HG03108 (cell line): ENCODE data around the gene SYNGR1.

Source experiments
- ATAC-seq: cut with Tn5 transposase; IDR thresholded peaks from one replicate; pipeline ENCODE4 v1.9.1; 2021; ENCODE audit warnings: moderate library complexity; ENCODE audit not compliant: unreplicated experiment

Gene SYNGR1, protein sequence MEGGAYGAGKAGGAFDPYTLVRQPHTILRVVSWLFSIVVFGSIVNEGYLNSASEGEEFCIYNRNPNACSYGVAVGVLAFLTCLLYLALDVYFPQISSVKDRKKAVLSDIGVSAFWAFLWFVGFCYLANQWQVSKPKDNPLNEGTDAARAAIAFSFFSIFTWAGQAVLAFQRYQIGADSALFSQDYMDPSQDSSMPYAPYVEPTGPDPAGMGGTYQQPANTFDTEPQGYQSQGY

DNA sequence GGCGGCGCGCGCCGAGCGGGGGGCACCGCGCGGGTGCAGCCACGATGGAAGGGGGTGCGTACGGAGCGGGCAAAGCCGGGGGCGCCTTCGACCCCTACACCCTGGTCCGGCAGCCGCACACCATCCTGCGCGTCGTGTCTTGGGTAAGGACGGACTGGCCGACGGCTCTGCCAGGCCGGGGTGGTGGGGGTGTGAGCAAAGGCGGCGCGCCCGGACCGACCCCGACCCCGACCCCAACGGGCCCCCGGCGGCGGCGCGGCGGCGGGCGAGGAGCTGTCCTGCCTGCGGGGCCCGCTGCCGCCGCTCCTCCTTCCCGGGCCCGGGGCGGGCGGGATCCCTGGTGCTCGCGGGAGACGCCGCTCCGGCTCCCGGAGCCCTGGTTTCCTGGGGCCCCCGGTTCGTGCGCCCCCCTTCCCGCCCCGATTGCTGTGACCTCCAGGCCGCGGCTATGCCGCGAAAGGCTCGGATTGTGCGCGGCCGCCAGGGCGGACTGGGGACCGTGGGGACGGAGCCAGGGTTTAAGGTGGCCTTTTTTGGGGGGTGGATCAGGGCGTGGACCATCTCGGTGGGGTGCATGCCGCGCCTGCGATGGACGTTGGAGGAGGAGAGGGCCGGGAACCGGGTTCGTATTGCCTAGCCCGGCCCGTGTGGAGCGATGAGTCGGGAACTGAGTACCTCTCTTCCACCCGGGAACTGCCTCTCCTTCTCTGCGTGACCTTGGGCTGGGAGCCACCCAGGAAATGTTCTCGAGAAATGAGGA is at the start of gene SYNGR1:
TSS of gene SYNGR1 (plus strand) at position 25 of the 760 bp plus-strand sequence. CDS start at position 45, 20 bp downstream.
- no peak for ATAC-seq

GRCh38 chr22:39300186-39300830 is 49.5 kb upstream of the SYNGR1 start:
- ATAC-seq: no peak

DNA sequence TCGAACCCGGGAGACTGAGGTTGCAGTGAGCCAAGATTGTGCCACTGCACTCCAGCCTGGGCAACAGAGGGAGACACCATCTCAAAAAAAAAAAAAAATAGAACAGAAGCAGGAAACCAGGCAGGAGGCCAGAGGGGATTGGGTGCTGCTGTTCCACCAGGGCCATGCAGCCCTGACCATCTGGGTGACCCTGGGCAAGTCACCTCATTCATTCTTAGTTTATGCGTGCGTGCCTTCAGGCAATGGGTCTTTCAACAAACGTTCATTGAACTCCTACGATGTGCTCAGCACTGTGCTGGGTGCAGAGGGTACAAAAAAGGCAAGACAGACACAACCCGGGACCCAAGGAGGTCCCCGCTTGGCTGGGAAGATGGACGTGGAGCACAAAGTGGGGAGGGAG is 48.7 kb upstream of the SYNGR1 start:
- ATAC-seq: no peak

- no peak for ATAC-seq
These were observed 47.9 kb upstream of the SYNGR1 start for GRCh38 chr22:39301926-39302325.

GRCh38 chr22:39302431-39302960 is 47.3 kb upstream of the SYNGR1 start:
- ATAC-seq: no peak

- no peak for ATAC-seq
These were observed 46.4 kb upstream of the SYNGR1 start for GRCh38 chr22:39303358-39303757.

GRCh38 chr22:39303892-39304671 is 45.7 kb upstream of the SYNGR1 start:
- no peak for ATAC-seq

- ATAC-seq: no peak
These were observed 43.1 kb upstream of the SYNGR1 start for GRCh38 chr22:39306456-39307361.

- no peak for ATAC-seq
These were observed 41.0 kb upstream of the SYNGR1 start for GRCh38 chr22:39308614-39309363.

GRCh38 chr22:39309364-39309861 is 40.4 kb upstream of the SYNGR1 start:
- ATAC-seq: no peak

- no peak for ATAC-seq
These were observed 39.7 kb upstream of the SYNGR1 start for GRCh38 chr22:39309881-39310714.

DNA sequence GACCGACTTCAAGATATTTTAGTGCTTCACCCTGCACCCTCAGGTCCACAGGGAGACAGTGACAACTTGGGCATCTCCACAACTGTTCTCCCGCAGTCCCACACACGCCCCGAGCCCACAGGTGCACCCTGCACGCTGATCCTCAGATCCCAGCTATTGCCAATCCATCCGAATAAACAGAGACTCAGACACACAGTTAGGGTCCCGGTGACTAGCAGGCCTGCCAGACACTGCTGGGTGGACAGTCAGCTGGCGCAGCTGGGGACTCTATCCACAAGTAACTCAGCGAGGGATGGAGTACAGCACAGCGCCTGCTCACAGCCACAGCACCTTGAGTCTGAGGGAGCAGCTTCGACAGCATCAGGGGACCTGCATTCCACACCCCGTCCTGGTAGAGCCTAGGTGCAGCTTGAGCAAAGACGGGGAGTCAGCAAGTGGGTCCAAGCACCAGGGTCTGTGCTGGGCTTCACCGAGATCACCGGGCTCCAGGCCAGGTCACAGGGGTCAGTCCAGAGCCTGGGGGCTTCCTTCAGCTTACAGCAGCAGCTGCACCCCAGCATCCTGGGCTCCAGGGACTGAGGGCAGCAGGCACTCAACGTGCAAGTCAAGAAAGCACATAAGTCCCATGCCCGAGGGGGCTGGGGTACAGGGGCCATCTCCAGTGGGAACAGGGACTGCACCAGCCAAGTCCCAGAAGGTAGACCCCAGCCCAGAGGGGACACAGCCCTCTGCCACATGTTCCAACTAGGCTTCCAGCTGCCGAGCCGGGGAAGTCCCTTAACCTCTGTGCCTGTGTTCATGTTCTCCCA is 38.0 kb upstream of the SYNGR1 start:
- ATAC-seq: no peak

DNA sequence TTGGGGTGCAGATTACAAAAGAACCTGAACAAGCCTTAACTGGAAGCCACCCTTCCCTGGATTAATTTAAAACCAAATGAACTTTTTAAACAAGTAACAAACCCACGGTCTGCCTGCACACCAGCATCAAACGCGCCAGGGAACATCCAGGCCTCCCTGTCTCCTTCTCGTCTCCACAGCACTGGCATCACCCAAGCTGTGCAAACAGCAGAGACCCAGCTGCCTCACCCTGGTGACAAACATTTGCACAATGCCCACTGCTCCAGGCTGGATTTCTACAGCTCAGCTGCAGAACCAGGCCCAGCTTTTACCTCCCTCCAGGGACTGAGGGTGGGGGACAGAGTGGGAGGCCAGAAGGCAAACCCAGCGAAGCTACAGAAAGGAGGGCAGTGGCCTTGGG is 37.4 kb upstream of the SYNGR1 start:
- no peak for ATAC-seq

GRCh38 chr22:39313258-39314001 is 36.4 kb upstream of the SYNGR1 start:
- ATAC-seq: no peak

GRCh38 chr22:39314251-39314971 is 35.4 kb upstream of the SYNGR1 start:
- no peak for ATAC-seq

GRCh38 chr22:39315389-39315788 is 34.4 kb upstream of the SYNGR1 start:
- ATAC-seq: no peak
